Neural progenitor cell (in vitro differentiated cells): Measurements from ENCODE around the gene TMPRSS6. TPM values are rescaled to one million over a fixed set of nuclear protein-coding genes. Genes with fewer than 3 reads are reported as not detected.

Source experiments
- DNase-seq: peaks from one replicate; pipeline ENCODE4 v3.0.0-alpha.2; 2016; ENCODE audit warnings: low spot score
- H2AFZ ChIP-seq: fragments of 200-600 bp; sonication (generic); replicated peaks from 2 replicates; pipeline ENCODE4 v1.6.1; 2016; ENCODE audit warnings: antibody characterized with exemption
- H3F3A ChIP-seq: fragments of 200-600 bp; sonication (generic); 2 replicates; pipeline ENCODE4 v1.6.1; 2016; ENCODE audit warnings: antibody characterized with exemption, low read depth
- H3K27ac ChIP-seq: fragments of 200-600 bp; sonication (generic); 2 replicates; pipeline ENCODE4 v1.5.1; 2016; ENCODE audit warnings: mild to moderate bottlenecking
- H3K27me3 ChIP-seq: fragments of 200-600 bp; sonication (generic); 2 replicates; pipeline ENCODE4 v1.6.1; 2016; ENCODE audit warnings: mild to moderate bottlenecking, moderate library complexity
- H3K36me3 ChIP-seq: fragments of 200-600 bp; sonication (generic); 2 replicates; pipeline ENCODE4 v1.5.1; 2016
- H3K4me1 ChIP-seq: fragments of 200-600 bp; sonication (generic); 2 replicates; pipeline ENCODE4 v1.6.1; 2016; ENCODE audit warnings: mixed run types
- H3K4me2 ChIP-seq: fragments of 200-600 bp; sonication (generic); 2 replicates; pipeline ENCODE4 v1.6.1; 2016
- H3K4me3 ChIP-seq: fragments of 200-600 bp; sonication (generic); 2 replicates; pipeline ENCODE4 v1.5.1; 2016
- H3K79me2 ChIP-seq: fragments of 200-600 bp; sonication (generic); 2 replicates; pipeline ENCODE4 v1.6.1; 2016; ENCODE audit warnings: low read depth
- H3K9ac ChIP-seq: fragments of 200-600 bp; sonication (generic); 2 replicates; pipeline ENCODE4 v1.6.1; 2016
- H3K9me3 ChIP-seq: fragments of 200-600 bp; sonication (generic); 2 replicates; pipeline ENCODE4 v1.5.1; 2016; ENCODE audit warnings: low read depth
- H4K20me1 ChIP-seq: fragments of 200-600 bp; sonication (generic); 2 replicates; pipeline ENCODE4 v1.6.1; 2016; ENCODE audit warnings: low read depth
- H3K27ac Mint-ChIP-seq: 3 replicates; pipeline ENCODE4 v1.8.0; 2021; ENCODE audit warnings: mixed read lengths
- H3K27me3 Mint-ChIP-seq: 2 replicates; pipeline ENCODE4 v1.8.0; 2022; ENCODE audit warnings: low read depth, mild to moderate bottlenecking, inconsistent platforms, moderate library complexity, mixed read lengths; ENCODE audit not compliant: insufficient read depth
- H3K36me3 Mint-ChIP-seq: 3 replicates; pipeline ENCODE4 v1.8.0; 2021; ENCODE audit warnings: mixed read lengths
- H3K4me1 Mint-ChIP-seq: 3 replicates; pipeline ENCODE4 v1.8.0; 2021; ENCODE audit warnings: mixed read lengths
- H3K4me3 Mint-ChIP-seq: 3 replicates; pipeline ENCODE4 v1.8.0; 2021; ENCODE audit warnings: mild to moderate bottlenecking, moderate library complexity, mixed read lengths
- H3K9me3 Mint-ChIP-seq: 3 replicates; pipeline ENCODE4 v1.8.0; 2020; ENCODE audit warnings: mixed read lengths
- EZH2 ChIP-seq: fragments of 200-600 bp; sonication (generic); IDR thresholded peaks from 2 replicates; pipeline ENCODE4 v1.6.1; 2017; ENCODE audit warnings: antibody characterized with exemption, mild to moderate bottlenecking, moderate library complexity
- EZH2phosphoT487 ChIP-seq: fragments of 200-600 bp; sonication (generic); IDR thresholded peaks from 2 replicates; pipeline ENCODE4 v1.6.1; 2017; ENCODE audit warnings: antibody characterized with exemption
- total RNA-seq: library from RNA; depleted of rRNA; stranded (reverse); fragments of >200 nt; gene quantifications from 2 replicates; pipeline ENCODE4 v1.2.3, GENCODE V29; 2015; ENCODE audit warnings: low replicate concordance
- TF ChIP-seq, protein P1 (sequence below): fragments of 200-600 bp; sonication (generic); IDR thresholded peaks from 2 replicates; pipeline ENCODE4 v1.5.1; 2017; ENCODE audit warnings: antibody characterized with exemption, mild to moderate bottlenecking

Gene TMPRSS6
- total RNA-seq, 1 donor from 2014 or later: not detected

DNA sequence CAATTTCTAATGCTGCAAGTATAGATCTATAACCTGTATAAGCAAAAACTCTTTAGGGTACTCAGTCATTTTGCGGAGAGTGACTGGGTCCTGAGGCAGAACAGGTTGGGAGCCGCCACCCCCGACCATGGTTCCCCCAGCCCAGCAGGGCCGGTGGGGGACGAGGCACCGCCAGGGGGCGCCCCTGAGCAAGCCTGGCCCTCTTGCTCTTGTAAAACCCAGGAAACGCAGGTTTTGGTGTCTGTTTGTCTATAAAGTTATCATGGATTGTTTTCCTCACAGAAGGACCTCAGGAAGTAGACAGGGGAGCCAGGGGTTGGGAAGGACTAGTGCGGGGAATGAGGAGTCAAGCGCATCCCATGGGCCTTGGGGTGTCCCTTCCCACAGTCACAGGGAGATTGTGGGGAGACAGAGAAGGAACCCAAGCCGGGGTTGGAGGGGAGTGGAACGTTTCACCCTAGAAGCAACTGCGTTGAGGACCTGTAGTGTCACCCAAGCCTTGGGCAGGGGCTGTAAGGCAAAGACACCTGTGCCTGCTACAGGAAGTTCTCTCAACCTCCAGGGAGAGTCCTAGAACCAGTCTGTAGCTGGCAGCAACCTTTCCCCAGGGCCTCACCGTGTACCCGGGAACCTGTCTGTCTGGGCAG, 31.6 kb downstream of the TMPRSS6 start:
- Histone ChIP-seq H3K36me3 (no peaks in the 10 kb centered on the region), H3K27me3 (peaks cover 51% of the 10 kb centered on the region), H2AFZ (peak overlapping the region; percentile 32), H3F3A (no peaks in the 10 kb centered on the region), H3K79me2 (no peaks in the 10 kb centered on the region), H3K9me3 (no peaks in the 10 kb centered on the region), H3K4me3 (no peak overlapping the region), H3K4me2 (no peak overlapping the region), H3K27ac (no peak overlapping the region), H3K9ac (no peak overlapping the region), H3K4me1 (no peaks in the 10 kb centered on the region), H4K20me1 (no peaks in the 10 kb centered on the region)
- H3K4me3 Mint-ChIP-seq: no peak overlapping the region
- peaks cover 3% of the 10 kb centered on the region for H3K4me1 Mint-ChIP-seq
- TF ChIP-seq, protein P1, sequence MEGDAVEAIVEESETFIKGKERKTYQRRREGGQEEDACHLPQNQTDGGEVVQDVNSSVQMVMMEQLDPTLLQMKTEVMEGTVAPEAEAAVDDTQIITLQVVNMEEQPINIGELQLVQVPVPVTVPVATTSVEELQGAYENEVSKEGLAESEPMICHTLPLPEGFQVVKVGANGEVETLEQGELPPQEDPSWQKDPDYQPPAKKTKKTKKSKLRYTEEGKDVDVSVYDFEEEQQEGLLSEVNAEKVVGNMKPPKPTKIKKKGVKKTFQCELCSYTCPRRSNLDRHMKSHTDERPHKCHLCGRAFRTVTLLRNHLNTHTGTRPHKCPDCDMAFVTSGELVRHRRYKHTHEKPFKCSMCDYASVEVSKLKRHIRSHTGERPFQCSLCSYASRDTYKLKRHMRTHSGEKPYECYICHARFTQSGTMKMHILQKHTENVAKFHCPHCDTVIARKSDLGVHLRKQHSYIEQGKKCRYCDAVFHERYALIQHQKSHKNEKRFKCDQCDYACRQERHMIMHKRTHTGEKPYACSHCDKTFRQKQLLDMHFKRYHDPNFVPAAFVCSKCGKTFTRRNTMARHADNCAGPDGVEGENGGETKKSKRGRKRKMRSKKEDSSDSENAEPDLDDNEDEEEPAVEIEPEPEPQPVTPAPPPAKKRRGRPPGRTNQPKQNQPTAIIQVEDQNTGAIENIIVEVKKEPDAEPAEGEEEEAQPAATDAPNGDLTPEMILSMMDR: peak; percentile 100
- TF ChIP-seq EZH2phosphoT487 (no peak), EZH2 (no peak)
- peaks cover 24% of the 10 kb centered on the region for H3K27me3 Mint-ChIP-seq
- peak overlapping the region; percentile 94 for H3K27ac Mint-ChIP-seq
- no peaks in the 10 kb centered on the region for H3K9me3 Mint-ChIP-seq
- DNase-seq: peak; percentile 78
- H3K36me3 Mint-ChIP-seq: no peaks in the 10 kb centered on the region

DNA sequence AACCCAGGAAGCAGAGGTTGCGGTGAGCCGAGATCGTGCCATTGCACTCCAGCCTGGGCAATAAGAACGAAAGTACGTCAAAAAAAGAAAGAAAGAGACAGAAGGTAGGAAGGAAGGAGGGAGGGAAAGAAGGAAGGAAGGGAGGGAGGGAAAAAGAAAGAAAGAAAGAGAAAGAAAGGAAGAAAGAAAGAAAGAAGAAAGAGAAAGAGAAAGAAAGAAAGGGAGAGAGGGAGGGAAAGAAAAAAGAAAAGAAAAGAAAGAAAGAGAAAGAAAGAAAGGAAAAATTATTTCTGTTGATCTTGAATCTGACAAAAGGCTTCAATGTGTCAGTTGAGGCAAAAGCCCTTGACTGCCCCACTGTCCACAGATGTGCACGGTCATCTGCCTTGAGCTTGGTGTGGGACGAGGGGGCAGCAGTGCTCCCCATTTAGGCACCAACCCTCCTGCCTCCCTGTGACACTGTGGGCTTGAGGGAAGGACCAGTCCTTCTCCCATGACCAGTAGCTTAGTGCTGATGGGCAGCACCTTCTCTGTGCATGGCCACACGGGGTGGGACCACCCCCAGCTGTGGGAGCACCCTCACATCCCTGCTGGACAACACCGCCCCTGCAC, 33.6 kb downstream of the TMPRSS6 start:
- Histone ChIP-seq H3K79me2 (no peaks in the 10 kb centered on the region), H2AFZ (no peak overlapping the region), H3K36me3 (no peaks in the 10 kb centered on the region), H3K9ac (no peak overlapping the region), H3K27ac (no peak overlapping the region), H4K20me1 (no peaks in the 10 kb centered on the region), H3K4me1 (no peaks in the 10 kb centered on the region), H3F3A (no peaks in the 10 kb centered on the region), H3K9me3 (no peaks in the 10 kb centered on the region), H3K4me3 (no peak overlapping the region), H3K4me2 (no peak overlapping the region), H3K27me3 (peaks cover 65% of the 10 kb centered on the region)
- no peak for DNase-seq
- Mint-ChIP-seq H3K27me3 (peaks cover 21% of the 10 kb centered on the region), H3K27ac (no peak overlapping the region), H3K4me3 (no peak overlapping the region), H3K36me3 (no peaks in the 10 kb centered on the region), H3K4me1 (peaks cover 3% of the 10 kb centered on the region), H3K9me3 (no peaks in the 10 kb centered on the region)
- TF ChIP-seq EZH2 (no peak), EZH2phosphoT487 (no peak)
- TF ChIP-seq, protein P1: no peak

DNA sequence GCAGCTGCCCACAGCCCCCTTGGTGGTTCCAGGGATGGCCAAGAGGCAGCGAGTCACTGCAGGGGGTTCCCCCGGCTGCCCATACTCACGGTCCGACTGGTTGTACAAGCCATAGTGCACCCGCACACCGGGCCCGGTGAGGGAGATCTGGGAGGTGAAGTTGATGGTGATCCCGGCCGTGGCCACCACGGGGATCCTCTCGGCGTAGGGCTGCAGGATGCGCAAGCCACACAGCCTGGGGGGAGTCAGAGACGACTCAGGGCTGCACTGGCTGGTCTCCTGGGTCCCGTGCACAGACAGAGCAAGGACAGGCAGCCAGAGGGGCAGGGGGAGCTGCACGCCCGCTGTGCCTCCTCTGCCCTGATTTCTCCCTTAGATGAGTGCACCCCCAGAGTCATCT, 34.5 kb downstream of the TMPRSS6 start:
- Mint-ChIP-seq H3K4me1 (peaks cover 3% of the 10 kb centered on the region), H3K4me3 (no peak overlapping the region), H3K36me3 (no peaks in the 10 kb centered on the region), H3K9me3 (no peaks in the 10 kb centered on the region), H3K27ac (no peak overlapping the region), H3K27me3 (peaks cover 21% of the 10 kb centered on the region)
- H2AFZ ChIP-seq: no peak overlapping the region
- H3F3A ChIP-seq: no peaks in the 10 kb centered on the region
- TF ChIP-seq, protein P1: no peak
- TF ChIP-seq EZH2phosphoT487 (no peak), EZH2 (no peak)
- no peak overlapping the region for H3K27ac ChIP-seq
- no peaks in the 10 kb centered on the region for H3K79me2 ChIP-seq
- H3K4me3 ChIP-seq: no peak overlapping the region
- no peaks in the 10 kb centered on the region for H3K9me3 ChIP-seq
- DNase-seq: no peak
- no peak overlapping the region for H3K4me2 ChIP-seq
- H4K20me1 ChIP-seq: no peaks in the 10 kb centered on the region
- no peaks in the 10 kb centered on the region for H3K36me3 ChIP-seq
- H3K27me3 ChIP-seq: peaks cover 74% of the 10 kb centered on the region
- H3K4me1 ChIP-seq: no peaks in the 10 kb centered on the region
- no peak overlapping the region for H3K9ac ChIP-seq
